Suprapubic skin (tissue), 4 donors: ENCODE measurements around the gene TCF23.

Experiments
- CTCF ChIP-seq, 2 donors: fragments of 200-600 bp in 1 of 2; fragments of 450-650 bp in 1 of 2; sonication (generic) in 1 of 2; IDR thresholded peaks; one replicate each; pipeline ENCODE4 v1.5.1; 2016 to 2019; ENCODE audit warnings: antibody characterized with exemption in 2 of 2, mild to moderate bottlenecking in 1 of 2, moderate library complexity in 1 of 2
- EP300 ChIP-seq: sonication (generic); formaldehyde crosslinking; IDR thresholded peaks from one replicate; pipeline ENCODE4 v1.6.1; 2017; ENCODE audit warnings: antibody characterized with exemption
- POLR2A ChIP-seq, 2 donors: fragments of 450-650 bp; IDR thresholded peaks; one replicate each; pipeline ENCODE4 v1.6.1; 2017; ENCODE audit warnings: antibody characterized with exemption in 2 of 2, mild to moderate bottlenecking in 2 of 2, moderate library complexity in 2 of 2
- POLR2AphosphoS5 ChIP-seq, 3 donors: sonication (generic); formaldehyde crosslinking; IDR thresholded peaks; one replicate each; pipeline ENCODE4 v1.6.1; 2017; ENCODE audit warnings: antibody characterized with exemption in 3 of 3

GRCh38 chr2:27194538-27195354, 45.9 kb downstream of the TCF23 start:
- TF ChIP-seq CTCF (IDR thresholded peaks at IDR 0.05) (no peak), POLR2A (IDR thresholded peaks at IDR 0.05) (no peak), POLR2AphosphoS5 (IDR thresholded peaks at IDR 0.05) (no peak), EP300 (no peak)
